ENCODE data around the gene PITPNC1. TPM values are rescaled to one million over a fixed set of nuclear protein-coding genes. Genes with fewer than 3 reads are reported as not detected.
"Not testable (repeated sequence)": the region's sequence is repeated elsewhere in the genome, so short reads cannot be mapped to it uniquely, and the experiment has no call there.

The PITPNC1 gene
- total RNA-seq, 1 experiment from 2014 or later: 23.1 TPM

- CTCF ChIA-PET: no interaction called here
- H2AFZ ChIP-seq (ENCODE audit: low read length): no peak overlapping the region
- DNase-seq (no peak), ATAC-seq (no peak)
- POLR2A ChIA-PET (ENCODE audit: unreplicated experiment): no interaction called here
- peaks cover 5% of the 10 kb centered on the region for H3K4me1 ChIP-seq (ENCODE audit: insufficient read depth, low read length)
- no peak overlapping the region for H3K9ac ChIP-seq (ENCODE audit: low read length)
- no TSS peak for BruUV-seq (replicated peaks)
- H3K27ac ChIP-seq (ENCODE audit: low read length): no peak overlapping the region
- no peaks in the 10 kb centered on the region for H3K36me3 ChIP-seq (ENCODE audit: low read depth, low read length)
- H3F3A ChIP-seq (ENCODE audit: low read length, unreplicated experiment): no peaks in the 10 kb centered on the region
- H4K20me1 ChIP-seq (ENCODE audit: low read length): no peaks in the 10 kb centered on the region
- H3K9me3 ChIP-seq (ENCODE audit: low read length): no peaks in the 10 kb centered on the region
- intact Hi-C loops (cut with micrococcal nuclease): no loop called here
- TF ChIP-seq CTCF (conservative IDR thresholded peaks at IDR 0.05; ENCODE audit: low read depth, low read length) (no peak), EZH2 (IDR thresholded peaks at IDR 0.05; ENCODE audit: low read length, unreplicated experiment) (no peak), EZH2phosphoT487 (IDR thresholded peaks at IDR 0.05; ENCODE audit: borderline replicate concordance, low read length) (no peak)
- no peaks in the 10 kb centered on the region for H3K79me2 ChIP-seq (ENCODE audit: low read length)
- H3K9me2 ChIP-seq (replicated peaks; ENCODE audit: low read length): no peaks in the 10 kb centered on the region
- no peaks in the 10 kb centered on the region for H3K27me3 ChIP-seq (ENCODE audit: low read length)
- H3K4me2 ChIP-seq (ENCODE audit: low read length): no peak overlapping the region
- H3K4me3 ChIP-seq (ENCODE audit: low read length): no peak overlapping the region
These were observed 94.0 kb downstream of the PITPNC1 start for GRCh38 chr17:67471118-67471517.

DNA sequence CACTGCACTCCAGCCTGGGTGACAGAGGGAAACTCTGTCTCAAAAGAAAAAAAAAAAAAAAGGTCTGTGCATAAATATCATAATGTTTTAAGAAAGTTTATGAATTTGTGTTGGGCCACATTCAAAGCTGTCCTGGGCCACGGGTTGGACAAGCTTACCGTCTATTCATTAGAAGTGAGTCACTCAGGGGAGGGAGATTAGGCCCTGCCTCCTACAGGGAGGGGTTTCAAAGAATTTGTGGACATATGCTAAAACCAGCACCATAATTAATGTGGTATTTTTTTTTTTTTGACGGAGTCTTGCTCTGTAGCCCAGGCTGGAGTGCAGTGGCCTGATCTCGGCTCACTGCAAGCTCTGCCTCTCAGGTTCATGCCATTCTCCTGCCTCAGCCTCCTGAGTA, 95.5 kb downstream of the PITPNC1 start:
- H3K4me3 ChIP-seq (ENCODE audit: low read length); BruUV-seq (replicated peaks); H3K4me2 ChIP-seq (ENCODE audit: low read length); H3K9me2 ChIP-seq (replicated peaks; ENCODE audit: low read length); H3K9ac ChIP-seq (ENCODE audit: low read length); H3K36me3 ChIP-seq (ENCODE audit: low read depth, low read length); H3K27me3 ChIP-seq (ENCODE audit: low read length); intact Hi-C loops (cut with micrococcal nuclease); H2AFZ ChIP-seq (ENCODE audit: low read length); H3F3A ChIP-seq (ENCODE audit: low read length, unreplicated experiment); H4K20me1 ChIP-seq (ENCODE audit: low read length); H3K27ac ChIP-seq (ENCODE audit: low read length); H3K9me3 ChIP-seq (ENCODE audit: low read length); H3K79me2 ChIP-seq (ENCODE audit: low read length): not testable (repeated sequence)
- ATAC-seq: peak; percentile 72
- DNase-seq: peak; percentile 64
- H3K4me1 ChIP-seq (ENCODE audit: insufficient read depth, low read length): peaks cover 10% of the 10 kb centered on the region
- ChIA-PET POLR2A (ENCODE audit: unreplicated experiment) (interaction anchor here (0.5 to 1.0 kb wide), 2 partner anchors 93 to 173 kb away, joined by 3 to 7 read pairs; no protein-coding TSS in a partner anchor), CTCF (interaction anchor here (0.7 to 1.0 kb wide), 4 partner anchors 31 to 811 kb away, joined by 3 to 8 read pairs (median 6); no protein-coding TSS in a partner anchor)

- H4K20me1 ChIP-seq (ENCODE audit: low read length): no peaks in the 10 kb centered on the region
- no peak overlapping the region for H3K4me2 ChIP-seq (ENCODE audit: low read length)
- ChIA-PET POLR2A (ENCODE audit: unreplicated experiment) (no interaction called here), CTCF (no interaction called here)
- intact Hi-C loops (cut with micrococcal nuclease): no loop called here
- H3K9ac ChIP-seq (ENCODE audit: low read length): no peak overlapping the region
- no peak overlapping the region for H2AFZ ChIP-seq (ENCODE audit: low read length)
- no peaks in the 10 kb centered on the region for H3F3A ChIP-seq (ENCODE audit: low read length, unreplicated experiment)
- ATAC-seq (no peak), DNase-seq (no peak)
- no peaks in the 10 kb centered on the region for H3K36me3 ChIP-seq (ENCODE audit: low read depth, low read length)
- 0 out of 2 replicates have a peak overlapping the region, but pooled peaks have one; percentile 24 for H3K27ac ChIP-seq (ENCODE audit: low read length)
- no peaks in the 10 kb centered on the region for H3K27me3 ChIP-seq (ENCODE audit: low read length)
- H3K9me3 ChIP-seq (ENCODE audit: low read length): no peaks in the 10 kb centered on the region
- TF ChIP-seq EZH2phosphoT487 (IDR thresholded peaks at IDR 0.05; ENCODE audit: borderline replicate concordance, low read length) (no peak), EZH2 (IDR thresholded peaks at IDR 0.05; ENCODE audit: low read length, unreplicated experiment) (no peak), CTCF (conservative IDR thresholded peaks at IDR 0.05; ENCODE audit: low read depth, low read length) (no peak)
- no peak overlapping the region for H3K4me3 ChIP-seq (ENCODE audit: low read length)
- no peaks in the 10 kb centered on the region for H3K79me2 ChIP-seq (ENCODE audit: low read length)
- H3K4me1 ChIP-seq (ENCODE audit: insufficient read depth, low read length): peaks cover 19% of the 10 kb centered on the region
- no peaks in the 10 kb centered on the region for H3K9me2 ChIP-seq (replicated peaks; ENCODE audit: low read length)
- no TSS peak for BruUV-seq (replicated peaks)
These were observed 97.1 kb downstream of the PITPNC1 start for GRCh38 chr17:67474081-67474661.

Measured in PC-3 (cell line).